ENCODE data around the gene OLFM3.

OLFM3 gene

DNA sequence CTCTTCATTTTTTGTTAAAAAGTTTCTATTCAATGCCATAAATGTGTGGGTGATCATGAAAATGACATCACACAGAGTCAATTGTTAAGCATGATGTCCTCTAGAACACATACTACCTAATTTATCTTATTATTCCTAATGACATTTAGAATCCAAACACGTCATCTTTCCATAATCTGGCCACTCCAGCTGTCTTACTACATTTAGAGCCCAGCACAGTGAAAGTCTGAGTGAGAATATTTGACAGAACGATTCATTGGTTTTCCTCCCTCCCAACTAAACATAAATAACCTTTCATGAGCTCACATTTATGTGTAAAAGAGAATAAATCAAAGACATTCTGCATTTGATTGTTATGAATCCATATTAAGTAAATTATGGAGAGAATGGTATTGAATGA lies 160.7 kb downstream of the OLFM3 start:
- H3K27ac ChIP-seq, result no peak overlapping the region
- TF ChIP-seq, protein P1, sequence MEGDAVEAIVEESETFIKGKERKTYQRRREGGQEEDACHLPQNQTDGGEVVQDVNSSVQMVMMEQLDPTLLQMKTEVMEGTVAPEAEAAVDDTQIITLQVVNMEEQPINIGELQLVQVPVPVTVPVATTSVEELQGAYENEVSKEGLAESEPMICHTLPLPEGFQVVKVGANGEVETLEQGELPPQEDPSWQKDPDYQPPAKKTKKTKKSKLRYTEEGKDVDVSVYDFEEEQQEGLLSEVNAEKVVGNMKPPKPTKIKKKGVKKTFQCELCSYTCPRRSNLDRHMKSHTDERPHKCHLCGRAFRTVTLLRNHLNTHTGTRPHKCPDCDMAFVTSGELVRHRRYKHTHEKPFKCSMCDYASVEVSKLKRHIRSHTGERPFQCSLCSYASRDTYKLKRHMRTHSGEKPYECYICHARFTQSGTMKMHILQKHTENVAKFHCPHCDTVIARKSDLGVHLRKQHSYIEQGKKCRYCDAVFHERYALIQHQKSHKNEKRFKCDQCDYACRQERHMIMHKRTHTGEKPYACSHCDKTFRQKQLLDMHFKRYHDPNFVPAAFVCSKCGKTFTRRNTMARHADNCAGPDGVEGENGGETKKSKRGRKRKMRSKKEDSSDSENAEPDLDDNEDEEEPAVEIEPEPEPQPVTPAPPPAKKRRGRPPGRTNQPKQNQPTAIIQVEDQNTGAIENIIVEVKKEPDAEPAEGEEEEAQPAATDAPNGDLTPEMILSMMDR (conservative IDR thresholded peaks at IDR 0.05), result no peak
- no peak for TF ChIP-seq ZFX (IDR thresholded peaks at IDR 0.05)

DNA sequence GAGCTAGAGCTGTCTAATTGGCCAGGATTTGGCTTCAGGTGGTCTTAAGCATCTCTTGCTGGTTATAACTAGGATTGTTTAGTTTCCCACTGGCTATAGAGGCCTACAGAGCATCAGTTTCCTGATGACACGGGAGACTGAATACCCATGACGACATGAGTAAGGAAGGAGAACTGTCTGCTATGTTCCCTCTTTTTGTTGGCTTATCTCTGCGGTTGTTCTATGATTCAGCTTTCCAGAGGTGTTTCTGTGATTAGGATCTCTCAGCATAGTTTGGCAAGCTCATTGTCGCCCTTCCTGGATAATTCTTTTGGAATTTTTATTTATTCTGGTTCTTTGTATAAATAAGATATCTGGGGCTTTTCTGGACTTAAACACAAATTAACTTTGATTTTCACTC lies 163.4 kb downstream of the OLFM3 start:
- no peak overlapping the region for H3K27ac ChIP-seq
- TF ChIP-seq, protein P1 (conservative IDR thresholded peaks at IDR 0.05), result no peak
- no peak for TF ChIP-seq ZFX (IDR thresholded peaks at IDR 0.05)

DNA sequence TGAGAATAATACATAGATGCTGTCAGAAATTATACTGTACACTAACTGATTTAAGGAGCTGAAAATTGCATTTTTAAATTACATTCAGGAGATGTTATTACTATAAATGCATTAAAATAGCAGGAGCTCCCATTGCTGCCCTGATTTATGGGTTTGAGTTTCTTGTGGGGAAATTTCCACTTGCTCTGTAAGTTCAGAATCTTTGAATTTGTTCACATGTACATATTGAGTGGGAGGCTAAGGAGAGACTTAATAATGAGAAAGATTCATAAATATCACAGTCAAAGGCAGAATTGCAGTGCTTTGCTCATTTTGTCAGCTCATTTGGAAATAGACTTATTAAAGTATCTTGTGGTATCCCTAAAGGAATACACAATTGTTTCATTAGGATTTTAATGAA lies 170.3 kb downstream of the OLFM3 start:
- no peak overlapping the region for H3K27ac ChIP-seq
- no peak for TF ChIP-seq ZFX (IDR thresholded peaks at IDR 0.05)
- TF ChIP-seq, protein P1 (conservative IDR thresholded peaks at IDR 0.05), result no peak

DNA sequence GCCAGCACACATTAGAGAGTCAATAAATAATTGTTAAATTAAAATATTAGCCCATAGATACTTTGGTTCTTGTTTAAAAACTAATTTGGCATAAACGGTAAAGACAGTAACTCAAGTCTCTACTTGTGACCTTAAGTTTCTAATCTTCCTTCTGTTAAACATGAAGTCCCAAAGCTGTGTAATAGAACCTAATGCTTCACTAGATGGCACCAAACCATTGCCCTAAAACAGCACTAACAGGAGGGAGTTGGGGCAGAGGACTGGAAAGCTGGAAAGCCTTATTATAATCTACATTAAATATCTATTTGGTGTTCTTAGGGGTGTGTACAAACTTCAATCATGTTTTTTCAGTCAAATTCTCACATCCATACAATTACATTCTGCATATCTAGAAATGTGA lies 176.7 kb downstream of the OLFM3 start:
- no peak overlapping the region for H3K27ac ChIP-seq
- TF ChIP-seq, protein P1 (conservative IDR thresholded peaks at IDR 0.05), result peak; percentile 64
- TF ChIP-seq ZFX (IDR thresholded peaks at IDR 0.05), result no peak

DNA sequence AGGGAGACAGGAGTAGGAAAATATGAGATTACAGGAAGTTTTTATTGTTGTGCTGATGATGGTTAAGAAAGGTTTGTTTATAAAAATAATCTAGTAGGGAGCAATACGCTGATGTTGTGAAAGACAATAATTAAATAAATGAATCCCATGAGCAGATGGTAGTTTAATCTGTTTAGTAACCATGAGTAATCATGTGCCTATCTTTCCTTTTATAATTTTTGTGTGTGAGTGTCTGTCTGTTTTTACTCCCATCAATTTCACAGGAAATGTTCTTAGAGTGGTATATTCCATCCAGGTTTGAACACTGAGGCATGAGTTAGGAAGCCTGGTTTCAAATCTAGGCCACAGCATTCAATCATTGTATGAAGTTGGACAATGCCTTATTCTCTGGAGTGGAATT lies 180.5 kb downstream of the OLFM3 start:
- no peak overlapping the region for H3K27ac ChIP-seq
- no peak for TF ChIP-seq ZFX (IDR thresholded peaks at IDR 0.05)
- TF ChIP-seq, protein P1 (conservative IDR thresholded peaks at IDR 0.05), result no peak

DNA sequence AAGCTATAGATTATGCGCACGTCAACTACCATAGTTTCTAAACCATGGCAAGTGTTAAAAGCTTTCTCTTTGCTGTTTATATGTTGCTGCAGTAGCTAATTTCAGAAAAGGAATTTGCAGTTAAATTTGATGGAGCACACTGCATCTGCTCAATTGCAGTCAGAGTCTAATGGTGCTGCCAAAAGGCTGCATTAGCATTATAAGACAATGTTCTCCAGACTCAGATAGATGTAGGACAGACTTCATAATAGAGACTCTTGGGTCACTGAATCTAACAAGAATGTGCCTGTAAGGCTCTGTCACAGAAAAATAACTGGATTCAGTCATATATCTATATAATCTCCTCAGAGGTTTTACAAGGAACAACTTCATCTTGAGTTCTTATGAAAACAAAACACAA lies 198.3 kb downstream of the OLFM3 start:
- no peak overlapping the region for H3K27ac ChIP-seq
- TF ChIP-seq ZFX (IDR thresholded peaks at IDR 0.05), result no peak
- TF ChIP-seq, protein P1 (conservative IDR thresholded peaks at IDR 0.05), result no peak

DNA sequence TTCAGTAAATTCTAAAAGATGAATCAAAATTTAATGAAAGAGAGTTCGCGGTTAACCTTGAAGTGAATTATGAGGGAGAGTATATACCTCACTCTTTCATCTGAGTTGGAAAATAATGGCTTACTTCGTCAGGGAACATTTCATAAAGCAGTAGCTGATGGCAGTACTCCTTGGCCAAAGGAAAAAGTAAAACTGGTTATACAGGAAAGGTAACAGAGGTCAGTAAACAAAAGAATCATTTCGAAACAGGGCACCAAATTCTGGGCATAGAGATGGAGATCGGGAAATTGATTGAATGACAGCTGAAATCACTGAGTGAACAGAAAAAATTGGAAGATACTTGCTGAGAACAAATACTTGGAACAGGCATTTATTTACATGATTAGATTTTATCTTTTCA lies 199.0 kb downstream of the OLFM3 start:
- no peak for TF ChIP-seq ZFX (IDR thresholded peaks at IDR 0.05)
- TF ChIP-seq, protein P1 (conservative IDR thresholded peaks at IDR 0.05), result no peak
- H3K27ac ChIP-seq, result no peak overlapping the region

All from C4-2B (cell line).